ENCODE data around the gene ALOXE3. TPM values are rescaled to one million over a fixed set of nuclear protein-coding genes. Genes with fewer than 3 reads are reported as not detected.

The ALOXE3 gene
- total RNA-seq, 1 donor from 2014 or later: not detected

- intact Hi-C loops (cut with micrococcal nuclease): no loop called here
- DNase-seq (no peak), ATAC-seq (no peak)
These were observed 26.3 kb upstream of the ALOXE3 start for GRCh38 chr17:8144401-8145231.

- intact Hi-C loops (cut with micrococcal nuclease): no loop called here
- DNase-seq (no peak), ATAC-seq (no peak)
These were observed 25.5 kb upstream of the ALOXE3 start for GRCh38 chr17:8143581-8144400.

- DNase-seq: no peak
- intact Hi-C loops (cut with micrococcal nuclease): no loop called here
- no peak for ATAC-seq
These were observed 24.7 kb upstream of the ALOXE3 start for GRCh38 chr17:8142887-8143580.

- no peak for ATAC-seq
- DNase-seq: no peak
- intact Hi-C loops (cut with micrococcal nuclease): no loop called here
These were observed 24.0 kb upstream of the ALOXE3 start for GRCh38 chr17:8142158-8142886.

- ATAC-seq: no peak
- intact Hi-C loops (cut with micrococcal nuclease): no loop called here
- no peak for DNase-seq
These were observed 23.4 kb upstream of the ALOXE3 start for GRCh38 chr17:8141741-8142140.

- no peak for DNase-seq
- ATAC-seq: no peak
- intact Hi-C loops (cut with micrococcal nuclease): no loop called here
These were observed 22.7 kb upstream of the ALOXE3 start for GRCh38 chr17:8141045-8141444.

- intact Hi-C loops (cut with micrococcal nuclease): no loop called here
- ATAC-seq (peak; percentile 7), DNase-seq (peak; percentile 54)
These were observed 22.0 kb upstream of the ALOXE3 start for GRCh38 chr17:8140065-8141029.

- DNase-seq (peak; percentile 96), ATAC-seq (peak; percentile 91)
- intact Hi-C loops (cut with micrococcal nuclease): no loop called here
These were observed 20.5 kb upstream of the ALOXE3 start for GRCh38 chr17:8138672-8139371.

- ATAC-seq: no peak
- intact Hi-C loops (cut with micrococcal nuclease): no loop called here
- DNase-seq: no peak
These were observed 20.0 kb upstream of the ALOXE3 start for GRCh38 chr17:8138374-8138671.

GRCh38 chr17:8137645-8138373 lies 19.5 kb upstream of the ALOXE3 start:
- no peak for DNase-seq
- ATAC-seq: no peak
- intact Hi-C loops (cut with micrococcal nuclease): no loop called here

GRCh38 chr17:8133941-8134340 lies 15.6 kb upstream of the ALOXE3 start:
- DNase-seq (no peak), ATAC-seq (no peak)
- intact Hi-C loops (cut with micrococcal nuclease): no loop called here

- no peak for DNase-seq
- ATAC-seq: no peak
- intact Hi-C loops (cut with micrococcal nuclease): no loop called here
These were observed 15.1 kb upstream of the ALOXE3 start for GRCh38 chr17:8133399-8133798.

GRCh38 chr17:8131844-8132441 lies 13.6 kb upstream of the ALOXE3 start:
- no peak for ATAC-seq
- intact Hi-C loops (cut with micrococcal nuclease): no loop called here

GRCh38 chr17:8128125-8128784 lies 9.9 kb upstream of the ALOXE3 start:
- DNase-seq (no peak), ATAC-seq (no peak)
- intact Hi-C loops (cut with micrococcal nuclease): no loop called here

More at GRCh38 chr17:8131844-8132441, 13.6 kb upstream of the ALOXE3 start:
- DNase-seq: no peak

GRCh38 chr17:8126491-8127066 lies 8.3 kb upstream of the ALOXE3 start:
- intact Hi-C loops (cut with micrococcal nuclease): no loop called here
- ATAC-seq (peak; percentile 72), DNase-seq (peak; percentile 75)
